T-cell (primary cell): ENCODE data around the gene STARD9. TPM values are rescaled to one million over a fixed set of nuclear protein-coding genes. Genes with fewer than 3 reads are reported as not detected.
A peak's percentile ranks its signal among the peaks of the same experiment; 100 is the strongest.

Experiments
- ATAC-seq, 4 experiments: fragments of 200-7000 bp in 3 of 4; fragments of 150-1000 bp in 1 of 4; cut with Tn5 transposase; replicated peaks in 1 of 4; 1 replicate in 3 of 4; 2 replicates in 1 of 4; pipeline ENCODE4 v1.10.0; 2021; ENCODE audit warnings: moderate library complexity in 3 of 4, mild to moderate bottlenecking in 2 of 4, moderate number of reproducible peaks in 1 of 4
- CTCF ChIA-PET, 2 donors: fragments of 300-600 bp; sonication (Branson Sonifier 250); formaldehyde crosslinking; loops; one replicate each; lab custom pipeline; 2022; ENCODE audit warnings: antibody characterized with exemption in 2 of 2; lab: Charles Lee
- POLR2A ChIA-PET, 2 donors: fragments of 300-600 bp; sonication (Branson Sonifier 250); formaldehyde crosslinking; loops; one replicate each; lab custom pipeline; 2022; ENCODE audit warnings: antibody characterized with exemption in 2 of 2; lab: Charles Lee
- DNase-seq, 35 experiments: peaks; one replicate each; pipeline versions ENCODE4 v3.0.0 to v3.0.0-alpha.2; 2013 to 2023
- H3K27ac ChIP-seq: one replicate; pipeline ENCODE4 v1.5.1; 2013; ENCODE audit warnings: low read length
- H3K27me3 ChIP-seq, 2 experiments: replicated peaks in 1 of 2; 1 replicate in 1 of 2; 2 replicates in 1 of 2; pipeline versions ENCODE4 v1.6.1 to v1.7.0; 2013; ENCODE audit warnings: low read length in 1 of 2, mixed read lengths in 1 of 2; ENCODE audit not compliant: control insufficient read depth in 2 of 2, insufficient read depth in 2 of 2; ENCODE audit errors: extremely low read depth in 1 of 2
- H3K36me3 ChIP-seq, 2 donors: 1 replicate in 1 of 2; 2 replicates in 1 of 2; pipeline versions ENCODE4 v1.6.1 to v1.7.0; 2013; ENCODE audit warnings: low read length in 1 of 2; ENCODE audit not compliant: control insufficient read depth in 2 of 2, insufficient read depth in 1 of 2; ENCODE audit errors: extremely low read depth in 1 of 2
- H3K4me1 ChIP-seq, 2 experiments: 1 replicate in 1 of 2; 2 replicates in 1 of 2; pipeline versions ENCODE4 v1.6.1 to v1.7.0; 2013; ENCODE audit warnings: low read length in 2 of 2, mixed read lengths in 1 of 2; ENCODE audit not compliant: insufficient read depth in 2 of 2, control insufficient read depth in 1 of 2; ENCODE audit errors: extremely low read depth in 1 of 2
- H3K4me3 ChIP-seq, 2 donors: 1 replicate in 1 of 2; 2 replicates in 1 of 2; pipeline versions ENCODE4 v1.5.1 to v1.7.0; 2013; ENCODE audit warnings: mild to moderate bottlenecking in 2 of 2, low read length in 1 of 2, moderate library complexity in 1 of 2; ENCODE audit not compliant: control insufficient read depth in 1 of 2; ENCODE audit errors: extremely low read depth in 1 of 2
- H3K9me3 ChIP-seq: 2 replicates; pipeline ENCODE4 v1.7.0; 2013
- H3K27ac Mint-ChIP-seq, 2 donors: one replicate each; pipeline ENCODE4 v1.8.0; 2020 to 2021; ENCODE audit warnings: mild to moderate bottlenecking in 2 of 2, mixed read lengths in 2 of 2
- H3K27me3 Mint-ChIP-seq, 2 donors: one replicate each; pipeline ENCODE4 v1.8.0; 2021 to 2022; ENCODE audit warnings: mixed read lengths in 2 of 2
- H3K36me3 Mint-ChIP-seq: one replicate; pipeline ENCODE4 v1.8.0; 2021; ENCODE audit warnings: mixed read lengths
- H3K4me1 Mint-ChIP-seq, 3 donors: one replicate each; pipeline ENCODE4 v1.8.0; 2020 to 2022; ENCODE audit warnings: mixed read lengths in 3 of 3, mild to moderate bottlenecking in 1 of 3
- H3K4me3 Mint-ChIP-seq, 3 donors: one replicate each; pipeline ENCODE4 v1.8.0; 2020 to 2022; ENCODE audit warnings: mild to moderate bottlenecking in 3 of 3, mixed read lengths in 3 of 3, moderate library complexity in 3 of 3
- H3K9me3 Mint-ChIP-seq, 3 donors: one replicate each; pipeline ENCODE4 v1.8.0; 2020 to 2022; ENCODE audit warnings: mixed read lengths in 3 of 3
- WGBS: methylation state at CpG from one replicate; pipeline ENCODE4 v1.1.5; 2013; ENCODE audit warnings: missing lambda C conversion rate; ENCODE audit not compliant: insufficient coverage; 5-methylcytosine and 5-hydroxymethylcytosine counted together
- total RNA-seq, 35 experiments: library from RNA in 6 of 35; stranded (reverse) in 6 of 35; fragments of 120-200 nt in 1 of 35; gene quantifications; one replicate each; pipeline versions ENCODE4 v1.2.1 to v1.2.4 and lab custom pipeline; 2013 to 2026

The STARD9 gene
- total RNA-seq, 5 donors from 2014 or later (not counting 1 experiment from before 2014, with no cell fraction given): 6.6 to 10.6 (median 8.8) TPM

DNA sequence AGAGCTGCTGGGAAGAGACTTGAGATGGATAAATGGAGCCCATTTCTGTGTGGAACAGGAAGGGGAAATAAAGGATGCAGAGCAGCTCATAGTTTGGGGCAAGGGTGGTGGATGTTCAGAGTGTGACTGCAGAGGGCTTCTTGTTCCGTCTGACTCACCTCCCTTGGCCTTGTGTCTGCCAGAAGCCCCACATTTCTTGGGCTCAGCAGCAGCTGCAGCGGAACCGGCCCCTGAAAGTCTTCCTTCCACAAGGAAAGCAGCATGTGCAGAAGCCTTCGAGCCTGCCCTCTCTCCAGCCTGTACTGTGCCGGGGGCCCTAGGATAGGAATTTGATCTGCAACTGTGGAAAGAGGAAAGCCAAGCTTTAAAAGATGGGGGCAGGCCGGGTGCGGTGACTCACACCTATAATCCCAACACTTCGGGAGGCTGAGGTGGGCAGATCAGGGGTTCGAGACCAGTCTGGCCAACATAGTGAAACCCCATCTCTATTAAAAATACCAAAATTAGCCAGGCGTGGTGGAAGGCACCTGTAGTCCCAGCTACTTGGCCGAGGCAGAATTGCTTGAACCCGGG, 150.0 kb downstream of the STARD9 start:
- CTCF ChIA-PET: interaction anchor here in 1 of 2 donors (0.6 to 0.8 kb wide), 2 partner anchors 9 to 175 kb away, joined by 3 to 10 read pairs; no protein-coding TSS in a partner anchor
- POLR2A ChIA-PET: interaction anchor here in 1 of 2 donors (0.5 kb wide), 1 partner anchor 1034 kb away, joined by 5 read pairs; no protein-coding TSS in a partner anchor
- DNase-seq: no peak

DNA sequence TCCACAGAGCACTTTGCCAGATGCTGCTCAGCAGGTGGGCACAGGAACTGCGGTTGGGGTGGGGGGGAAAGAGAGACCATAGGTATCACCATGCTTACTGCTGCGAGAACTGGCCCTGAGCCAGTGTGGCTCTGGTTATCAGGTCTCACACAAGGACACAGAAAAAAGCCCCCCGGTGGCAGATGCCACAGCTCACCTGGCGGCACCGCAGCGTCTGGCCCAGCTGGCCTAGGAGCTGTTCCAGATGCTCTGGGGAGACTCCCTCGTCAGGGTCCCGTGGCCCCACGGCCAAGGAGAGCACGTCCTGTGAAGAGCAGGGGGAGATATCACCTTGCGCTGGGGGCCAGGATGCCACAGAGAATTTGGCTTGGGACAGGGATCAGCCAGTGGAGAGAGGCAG, 150.7 kb downstream of the STARD9 start:
- Mint-ChIP-seq H3K27me3 (no peaks in the 10 kb centered on the region), H3K4me3 (no peak overlapping the region), H3K36me3 (peaks cover 35% of the 10 kb centered on the region), H3K4me1 (no peaks in the 10 kb centered on the region), H3K9me3 (no peaks in the 10 kb centered on the region), H3K27ac (no peak overlapping the region)
- 99% methylated on average over 11 of the region's 11 CpGs for WGBS
- Histone ChIP-seq H3K4me3 (no peak overlapping the region), H3K9me3 (no peaks in the 10 kb centered on the region), H3K36me3 (peaks cover 23 to 73% of the 10 kb centered on the region in 2 donors), H3K27me3 (no peaks in the 10 kb centered on the region), H3K4me1 (no peaks in the 10 kb centered on the region), H3K27ac (no peak overlapping the region)
- ChIA-PET POLR2A (no interaction called here), CTCF (interaction anchor here (0.7 to 0.8 kb wide), 2 partner anchors 9 to 87 kb away, joined by 3 to 10 read pairs; no protein-coding TSS in a partner anchor)
- DNase-seq (no peak), ATAC-seq (no peak)

More for the DNA sequence above, 150.0 kb downstream of the STARD9 start:
- Histone ChIP-seq H3K27ac (no peak overlapping the region), H3K27me3 (no peaks in the 10 kb centered on the region), H3K4me1 (no peaks in the 10 kb centered on the region), H3K36me3 (peaks cover 18 to 66% of the 10 kb centered on the region in 2 donors), H3K4me3 (no peak overlapping the region), H3K9me3 (no peaks in the 10 kb centered on the region)
- Mint-ChIP-seq H3K4me3 (no peak overlapping the region), H3K9me3 (no peaks in the 10 kb centered on the region), H3K27me3 (no peaks in the 10 kb centered on the region), H3K27ac (no peak overlapping the region), H3K4me1 (no peaks in the 10 kb centered on the region), H3K36me3 (peaks cover 34% of the 10 kb centered on the region)
- 91% methylated on average over 6 of the region's 12 CpGs for WGBS
- no peak for ATAC-seq

DNA sequence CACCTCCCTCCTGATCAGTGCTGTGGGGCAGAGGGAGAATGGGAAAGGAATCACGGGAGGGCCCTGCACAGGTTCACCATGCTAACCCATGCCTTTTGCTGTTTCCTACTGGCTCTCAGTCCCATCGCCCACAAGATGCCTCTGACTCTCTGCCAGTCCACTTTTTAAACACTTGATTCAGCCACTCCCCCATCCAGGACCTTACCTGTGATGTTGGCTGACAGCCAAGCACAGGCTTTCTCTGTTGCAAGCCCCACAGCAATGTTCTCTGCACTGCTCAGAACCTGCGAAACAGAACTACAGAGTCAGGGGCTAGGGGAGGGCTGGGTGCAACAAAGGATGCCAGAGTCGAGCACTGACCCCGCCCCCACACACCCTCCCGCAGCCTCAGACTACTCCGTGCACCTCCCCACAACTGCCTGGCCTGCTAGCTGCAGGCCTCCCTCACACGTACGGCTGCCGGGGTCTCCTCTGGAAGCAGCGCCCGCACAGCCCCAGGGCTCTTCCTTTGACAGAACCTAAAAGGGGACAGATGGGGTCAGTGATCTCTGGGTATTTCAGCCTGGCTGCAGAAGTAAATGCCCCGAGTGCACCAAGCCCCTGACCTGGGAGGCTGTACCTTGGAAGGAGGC, 152.5 kb downstream of the STARD9 start:
- ChIA-PET POLR2A (no interaction called here), CTCF (no interaction called here)
- ATAC-seq (no peak), DNase-seq (no peak)
- no peak overlapping the region for H3K27ac ChIP-seq
- peaks cover 21 to 88% of the 10 kb centered on the region in 2 donors for H3K36me3 ChIP-seq
- WGBS: 94% methylated on average over 12 of the region's 13 CpGs
- peaks cover 50% of the 10 kb centered on the region for H3K36me3 Mint-ChIP-seq
- peaks cover 0 to 2% (median 0%) of the 10 kb centered on the region in 3 donors for H3K4me1 Mint-ChIP-seq
- H3K27me3 Mint-ChIP-seq: no peaks in the 10 kb centered on the region
- no peaks in the 10 kb centered on the region for H3K9me3 ChIP-seq
- peak overlapping the region in 1 of 2 donors; percentile 22 for H3K27ac Mint-ChIP-seq
- H3K27me3 ChIP-seq: no peaks in the 10 kb centered on the region
- no peaks in the 10 kb centered on the region for H3K9me3 Mint-ChIP-seq
- H3K4me1 ChIP-seq: no peaks in the 10 kb centered on the region
- H3K4me3 ChIP-seq: no peak overlapping the region
- no peak overlapping the region for H3K4me3 Mint-ChIP-seq

DNA sequence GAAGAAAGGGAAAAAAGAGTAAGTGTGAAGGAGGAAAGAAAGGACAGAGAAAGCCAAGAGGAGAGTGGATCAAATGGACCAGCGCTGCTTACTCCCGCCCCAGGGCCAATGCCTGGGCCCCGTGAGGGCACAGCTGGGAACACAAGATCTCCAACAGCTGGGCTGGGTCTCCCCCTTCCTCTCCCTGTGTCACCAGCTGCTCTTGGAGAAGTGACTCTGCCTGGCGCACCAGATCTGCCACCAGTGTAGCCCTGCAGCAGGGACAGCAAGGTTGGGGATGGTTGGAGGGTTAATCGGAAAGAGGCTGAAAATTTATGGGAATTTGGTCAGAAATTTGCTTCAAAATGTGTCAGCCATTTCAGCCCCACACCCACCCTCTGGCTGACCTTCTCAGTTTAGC, 153.2 kb downstream of the STARD9 start:
- no peak overlapping the region for H3K4me3 ChIP-seq
- no peaks in the 10 kb centered on the region for H3K9me3 ChIP-seq
- no peak overlapping the region for H3K4me3 Mint-ChIP-seq
- H3K27me3 Mint-ChIP-seq: no peaks in the 10 kb centered on the region
- H3K4me1 Mint-ChIP-seq: peaks cover 0 to 2% (median 1%) of the 10 kb centered on the region in 3 donors
- peaks cover 54% of the 10 kb centered on the region for H3K36me3 Mint-ChIP-seq
- DNase-seq (no peak), ATAC-seq (no peak)
- no peaks in the 10 kb centered on the region for H3K4me1 ChIP-seq
- ChIA-PET POLR2A (no interaction called here), CTCF (no interaction called here)
- H3K27ac Mint-ChIP-seq: no peak overlapping the region
- H3K9me3 Mint-ChIP-seq: no peaks in the 10 kb centered on the region
- 100% methylated on average over 2 of the region's 5 CpGs for WGBS
- peaks cover 24 to 87% of the 10 kb centered on the region in 2 donors for H3K36me3 ChIP-seq
- no peaks in the 10 kb centered on the region for H3K27me3 ChIP-seq
- H3K27ac ChIP-seq: no peak overlapping the region

DNA sequence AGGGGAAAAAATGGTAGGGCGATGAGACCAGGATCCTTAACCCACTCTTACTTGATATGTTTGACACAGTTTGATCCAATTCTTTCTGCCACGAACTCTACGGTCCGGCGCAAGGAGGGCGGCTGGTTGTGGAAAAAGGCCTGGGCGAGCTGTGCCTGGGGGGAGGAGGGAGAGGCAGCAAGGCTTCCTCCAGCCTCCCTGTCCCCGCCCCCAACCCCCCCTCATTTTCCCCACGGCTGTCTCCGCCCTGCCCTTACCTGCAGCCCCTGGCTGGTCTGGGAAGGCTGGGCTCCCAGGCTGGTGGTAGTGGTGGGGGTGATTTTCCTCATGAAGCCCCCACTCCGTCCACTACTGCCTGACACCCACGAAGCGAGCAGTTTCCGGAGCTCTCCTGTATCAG, 153.6 kb downstream of the STARD9 start:
- ChIA-PET POLR2A (no interaction called here), CTCF (no interaction called here)
- peaks cover 1 to 2% (median 1%) of the 10 kb centered on the region in 3 donors for H3K4me1 Mint-ChIP-seq
- peaks cover 55% of the 10 kb centered on the region for H3K36me3 Mint-ChIP-seq
- no peaks in the 10 kb centered on the region for H3K27me3 Mint-ChIP-seq
- no peaks in the 10 kb centered on the region for H3K9me3 Mint-ChIP-seq
- H3K4me1 ChIP-seq: no peaks in the 10 kb centered on the region
- H3K9me3 ChIP-seq: no peaks in the 10 kb centered on the region
- H3K36me3 ChIP-seq: peaks cover 24 to 87% of the 10 kb centered on the region in 2 donors
- no peak for ATAC-seq
- no peak overlapping the region for H3K4me3 Mint-ChIP-seq
- no peak overlapping the region for H3K27ac Mint-ChIP-seq
- no peaks in the 10 kb centered on the region for H3K27me3 ChIP-seq
- no peak overlapping the region for H3K4me3 ChIP-seq
- H3K27ac ChIP-seq: no peak overlapping the region
- no peak for DNase-seq
- 100% methylated on average over 1 of the region's 14 CpGs for WGBS

DNA sequence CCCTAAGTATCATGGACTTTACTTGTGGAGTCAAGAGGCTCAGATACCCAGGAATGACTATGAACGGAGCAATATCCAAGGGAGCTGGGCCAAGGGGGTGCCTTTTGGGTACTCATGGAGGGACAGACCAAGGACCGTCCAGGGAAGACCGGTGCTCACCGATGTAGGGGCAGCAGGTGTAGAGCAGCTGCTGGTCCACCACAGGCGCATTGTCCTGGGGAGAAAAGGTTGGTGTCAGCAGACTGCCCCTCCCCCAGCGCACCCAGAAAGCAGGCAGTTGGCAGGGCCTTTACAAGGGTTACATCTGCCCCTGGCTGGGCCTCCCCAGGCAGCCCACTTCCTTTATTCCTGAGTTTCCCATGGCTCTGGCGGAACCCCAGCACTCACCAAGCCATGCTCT, 154.0 kb downstream of the STARD9 start:
- 99% methylated on average over 7 of the region's 7 CpGs for whole genome bisulfite sequencing
- H3K27ac Mint-ChIP-seq: no peak overlapping the region

More for the DNA sequence above, 154.0 kb downstream of the STARD9 start:
- POLR2A ChIA-PET: interaction anchor here in 1 of 2 donors (0.5 kb wide), 1 partner anchor 232 kb away, joined by 7 read pairs; no protein-coding TSS in a partner anchor
- Histone ChIP-seq H3K27ac (no peak overlapping the region), H3K4me3 (no peak overlapping the region), H3K36me3 (peaks cover 24 to 87% of the 10 kb centered on the region in 2 donors), H3K4me1 (no peaks in the 10 kb centered on the region), H3K9me3 (no peaks in the 10 kb centered on the region), H3K27me3 (no peaks in the 10 kb centered on the region)
- H3K36me3 Mint-ChIP-seq: peaks cover 58% of the 10 kb centered on the region
- H3K4me1 Mint-ChIP-seq: peaks cover 4 to 6% (median 5%) of the 10 kb centered on the region in 3 donors
- CTCF ChIA-PET: no interaction called here
- ATAC-seq: no peak
- no peak for DNase-seq
- H3K4me3 Mint-ChIP-seq: no peak overlapping the region
- H3K27me3 Mint-ChIP-seq: no peaks in the 10 kb centered on the region
- no peaks in the 10 kb centered on the region for H3K9me3 Mint-ChIP-seq
